Transverse colon (tissue), 4 donors: ENCODE results near the gene SPATA31D4. TPM values are rescaled to one million over a fixed set of nuclear protein-coding genes. Genes with fewer than 3 reads are reported as not detected.

Experiments used
- DNase-seq: peaks from one replicate; pipeline ENCODE4 v3.0.0-alpha.2; 2019
- H3K27ac ChIP-seq, 4 donors: fragments of 200-600 bp; sonication (generic); 2 replicates each; pipeline ENCODE4 v1.5.1; 2016 to 2018; ENCODE audit warnings: inconsistent platforms in 4 of 4
- H3K27me3 ChIP-seq: fragments of 200-600 bp; sonication (generic); 2 replicates; pipeline ENCODE4 v1.5.1; 2017; ENCODE audit warnings: inconsistent platforms
- H3K36me3 ChIP-seq, 4 donors: fragments of 200-600 bp; sonication (generic); 2 replicates each; pipeline ENCODE4 v1.5.1; 2017 to 2019; ENCODE audit warnings: inconsistent platforms in 4 of 4
- H3K4me1 ChIP-seq, 4 donors: fragments of 200-600 bp; sonication (generic); 2 replicates each; pipeline ENCODE4 v1.5.1; 2017 to 2020; ENCODE audit warnings: inconsistent platforms in 4 of 4
- H3K4me3 ChIP-seq, 4 donors: fragments of 200-600 bp; sonication (generic); 1 replicate in 1 of 4; 2 replicates in 3 of 4; pipeline versions ENCODE4 v1.5.1 to v1.6.1; 2017 to 2019; ENCODE audit warnings: inconsistent platforms in 4 of 4
- H3K9me3 ChIP-seq, 2 donors: fragments of 200-600 bp; sonication (generic); 2 replicates each; pipeline ENCODE4 v1.5.1; 2017 to 2019; ENCODE audit warnings: inconsistent platforms in 2 of 2
- CTCF ChIP-seq, 5 experiments: fragments of 200-600 bp in 3 of 5; fragments of 450-650 bp in 2 of 5; sonication (generic) in 3 of 5; IDR thresholded peaks; 1 replicate in 2 of 5; 2 replicates in 3 of 5; pipeline ENCODE4 v1.5.1; 2016 to 2017; ENCODE audit warnings: antibody characterized with exemption in 5 of 5, inconsistent platforms in 3 of 5, mild to moderate bottlenecking in 2 of 5, moderate library complexity in 1 of 5
- EP300 ChIP-seq: sonication (generic); formaldehyde crosslinking; IDR thresholded peaks from one replicate; pipeline ENCODE4 v1.6.1; 2017; ENCODE audit warnings: antibody characterized with exemption, low read depth
- POLR2A ChIP-seq: fragments of 450-650 bp; IDR thresholded peaks from one replicate; pipeline ENCODE4 v1.6.1; 2016; ENCODE audit warnings: antibody characterized with exemption, mild to moderate bottlenecking, moderate library complexity
- POLR2AphosphoS5 ChIP-seq, 3 donors: sonication (generic); formaldehyde crosslinking; IDR thresholded peaks; one replicate each; pipeline ENCODE4 v1.6.1; 2016; ENCODE audit warnings: antibody characterized with exemption in 3 of 3
- WGBS, 2 donors: methylation state at CpG; one replicate each; pipeline ENCODE4 v1.1.5; 2018; ENCODE audit warnings: low coverage in 1 of 2; 5-methylcytosine and 5-hydroxymethylcytosine counted together
- in situ Hi-C, 4 donors: fragments of 200-750 bp; cut with MboI; loops; one replicate each; pipeline versions ENCODE4 v1.15.0 to v1.15.1; 2017; ENCODE audit warnings: low sequenced_read_pairs in 3 of 4, low pct_ligation_motif_present in 1 of 4, low pct_unique_long_range_greater_than_20kb in 1 of 4
- intact Hi-C: fragments of 100-400 bp; cut with DNase I; formaldehyde crosslinking; loops from one replicate; pipeline ENCODE4 v1.15.1; 2023; ENCODE audit warnings: low total_unique reads
- small RNA-seq, 4 donors: library from RNA; depleted of rRNA; stranded (forward); fragments of <200 nt; gene quantifications; one replicate each; pipeline ENCODE3, GENCODE V24; 2016
- total RNA-seq, 4 donors: library from RNA; depleted of rRNA; stranded (reverse); fragments of >200 nt; gene quantifications; one replicate each; pipeline ENCODE4 v1.1.0, GENCODE V29; 2016

The SPATA31D4 gene
- total RNA-seq, 4 donors from 2014 or later: not detected

GRCh38 chr9:81979196-81979595 lies 51.0 kb downstream of the SPATA31D4 start:
- H3K27ac ChIP-seq: no peak overlapping the region
- H3K4me3 ChIP-seq: no peak overlapping the region
- H3K27me3 ChIP-seq: no peaks in the 10 kb centered on the region
- in situ Hi-C loops: no loop called here
- DNase-seq: no peak
- intact Hi-C loops: no loop called here
- H3K4me1 ChIP-seq: no peaks in the 10 kb centered on the region
- H3K9me3 ChIP-seq: no peaks in the 10 kb centered on the region
- no peak for TF ChIP-seq CTCF (IDR thresholded peaks at IDR 0.05)
- TF ChIP-seq POLR2A: no peak
- TF ChIP-seq EP300: no peak
- TF ChIP-seq POLR2AphosphoS5 (IDR thresholded peaks at IDR 0.05): no peak
- no peaks in the 10 kb centered on the region for H3K36me3 ChIP-seq
- WGBS, 2 donors: 80% methylated on average over 2 of the region's 2 CpGs; no CpG with 5 or more reads in 1 of the 2 donors

DNA sequence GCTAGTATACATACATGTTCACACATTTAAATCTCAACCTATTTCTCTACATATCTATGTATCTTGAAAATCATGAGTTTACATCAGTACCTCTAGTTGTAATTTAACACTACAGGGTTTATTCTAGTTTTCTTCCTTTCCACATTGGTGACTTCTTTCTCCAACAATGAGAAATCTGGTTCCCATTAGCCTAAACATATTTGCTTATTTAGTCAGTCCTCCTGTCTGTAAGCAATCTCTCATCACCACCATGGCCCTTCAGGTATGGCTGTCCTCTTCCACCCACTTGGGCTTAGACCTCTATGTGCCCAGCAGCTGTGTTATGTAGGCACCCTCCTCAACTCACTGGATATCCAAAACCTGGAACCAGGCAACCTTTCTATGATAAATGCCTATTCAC lies 52.3 kb downstream of the SPATA31D4 start:
- no peaks in the 10 kb centered on the region for H3K36me3 ChIP-seq
- no peak for DNase-seq
- intact Hi-C loops (no loop called here), in situ Hi-C loops (no loop called here)
- no peaks in the 10 kb centered on the region for H3K9me3 ChIP-seq
- no peaks in the 10 kb centered on the region for H3K27me3 ChIP-seq
- no peak overlapping the region for H3K4me3 ChIP-seq
- H3K4me1 ChIP-seq: no peaks in the 10 kb centered on the region
- TF ChIP-seq POLR2AphosphoS5 (IDR thresholded peaks at IDR 0.05): no peak
- no peak for TF ChIP-seq CTCF (IDR thresholded peaks at IDR 0.05)
- no peak for TF ChIP-seq POLR2A
- TF ChIP-seq EP300: no peak
- H3K27ac ChIP-seq: no peak overlapping the region

DNA sequence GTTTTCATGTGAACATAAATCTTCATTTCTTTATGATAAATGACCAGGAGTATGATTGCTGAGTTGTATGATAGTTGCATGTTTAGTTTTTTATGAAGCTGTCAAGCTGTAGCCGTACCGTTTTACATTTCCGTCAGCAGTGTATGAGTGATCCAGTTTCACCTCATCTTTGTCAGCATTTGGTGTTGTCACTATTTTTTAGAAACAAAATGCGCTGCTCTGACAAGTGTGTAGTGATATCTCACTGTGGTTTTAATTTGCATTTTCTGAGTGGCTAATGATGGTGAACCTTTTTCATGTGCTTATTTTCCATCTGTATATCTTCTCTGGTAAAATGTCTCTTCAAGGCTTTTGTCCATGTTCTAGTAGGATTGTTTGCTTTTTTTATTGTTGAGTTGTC lies 53.7 kb downstream of the SPATA31D4 start:
- TF ChIP-seq EP300 (no peak), POLR2AphosphoS5 (IDR thresholded peaks at IDR 0.05) (no peak), CTCF (IDR thresholded peaks at IDR 0.05) (no peak), POLR2A (no peak)
- 80 to 87% methylated on average over 4 of the region's 4 CpGs for WGBS, 2 donors
- Histone ChIP-seq H3K27ac (no peak overlapping the region), H3K9me3 (no peaks in the 10 kb centered on the region), H3K4me1 (no peaks in the 10 kb centered on the region), H3K27me3 (no peaks in the 10 kb centered on the region), H3K36me3 (no peaks in the 10 kb centered on the region), H3K4me3 (no peak overlapping the region)
- intact Hi-C loops: no loop called here
- in situ Hi-C loops: no loop called here
- DNase-seq: no peak

Small RNA genes lying within 50 kb of the gene (small RNA-seq; reads per million reads assigned to genes)
- gene RF00189 (0 to 0.14 (median 0) reads per million in 4 donors), gene RNA5SP287 (0 reads per million in 4 donors)

Other genes starting within 250 kb of the SPATA31D4 start
- gene TLE1, start 238.9 kb upstream of the SPATA31D4 start, total RNA-seq: 10 to 100 TPM; 51.5 to 77.3 (median 62.2) TPM
- not detected for gene SPATA31D3, start 15.1 kb downstream of the SPATA31D4 start, total RNA-seq
- gene SPATA31D1, start 60.3 kb downstream of the SPATA31D4 start, total RNA-seq: not detected